DMS53 (cell line): Measurements from ENCODE around the gene NWD2.

Experiments used
- DNase-seq: peaks from one replicate; lab custom pipeline; 2025; lab: John Stamatoyannopoulos, UW

NWD2 gene

GRCh38 chr4:37438564-37439279 lies 194.2 kb downstream of the NWD2 start:
- peak; percentile 20 for DNase-seq

GRCh38 chr4:37439809-37440474 lies 195.4 kb downstream of the NWD2 start:
- DNase-seq = peak; percentile 34

GRCh38 chr4:37440501-37440900 lies 196.0 kb downstream of the NWD2 start:
- peak; percentile 50 for DNase-seq

- DNase-seq = peak; percentile 91
Observed at GRCh38 chr4:37441231-37442061, 196.9 kb downstream of the NWD2 start.

GRCh38 chr4:37442062-37442323 lies 197.4 kb downstream of the NWD2 start:
- DNase-seq = no peak

- DNase-seq = no peak
Observed at GRCh38 chr4:37443137-37443536, 198.6 kb downstream of the NWD2 start.

- peak; percentile 38 for DNase-seq
Observed at GRCh38 chr4:37445023-37445422, 200.5 kb downstream of the NWD2 start.

GRCh38 chr4:37446016-37446415 lies 201.5 kb downstream of the NWD2 start:
- no peak for DNase-seq

- no peak for DNase-seq
Observed at GRCh38 chr4:37447886-37448285, 203.3 kb downstream of the NWD2 start.

GRCh38 chr4:37450309-37450708 lies 205.8 kb downstream of the NWD2 start:
- DNase-seq = no peak

- no peak for DNase-seq
Observed at GRCh38 chr4:37450911-37451310, 206.4 kb downstream of the NWD2 start.

- DNase-seq = no peak
Observed at GRCh38 chr4:37451656-37452055, 207.1 kb downstream of the NWD2 start.

GRCh38 chr4:37452952-37453280 lies 208.4 kb downstream of the NWD2 start:
- DNase-seq = peak; percentile 98

- peak; percentile 94 for DNase-seq
Observed at GRCh38 chr4:37453281-37453998, 208.9 kb downstream of the NWD2 start.

GRCh38 chr4:37453999-37454800 lies 209.7 kb downstream of the NWD2 start:
- DNase-seq = peak; percentile 45

- peak; percentile 56 for DNase-seq
Observed at GRCh38 chr4:37455301-37456131, 211.0 kb downstream of the NWD2 start.

- DNase-seq = no peak
Observed at GRCh38 chr4:37461801-37462200, 217.3 kb downstream of the NWD2 start.

GRCh38 chr4:37463033-37463856 lies 218.7 kb downstream of the NWD2 start:
- DNase-seq = peak; percentile 43

GRCh38 chr4:37464373-37465128 lies 220.0 kb downstream of the NWD2 start:
- no peak for DNase-seq
